IPS-18a (cell line): ENCODE results near the gene DNAJB2.

Experiments
- H3K27ac ChIP-seq: one replicate; pipeline ENCODE4 v1.5.1; 2013; ENCODE audit warnings: low read length
- H3K27me3 ChIP-seq: one replicate; pipeline ENCODE4 v1.6.1; 2013; ENCODE audit warnings: mild to moderate bottlenecking, low read length; ENCODE audit not compliant: control insufficient read depth, insufficient read depth
- H3K36me3 ChIP-seq: one replicate; pipeline ENCODE4 v1.6.1; 2013; ENCODE audit warnings: low read depth, low read length; ENCODE audit not compliant: control insufficient read depth
- H3K4me1 ChIP-seq: one replicate; pipeline ENCODE4 v1.6.1; 2013; ENCODE audit warnings: low read depth, low read length; ENCODE audit not compliant: control insufficient read depth
- H3K4me3 ChIP-seq: one replicate; pipeline ENCODE4 v1.5.1; 2013; ENCODE audit warnings: low read length
- H3K9ac ChIP-seq: one replicate; pipeline ENCODE4 v1.6.1; 2013; ENCODE audit warnings: mild to moderate bottlenecking, low read length, moderate library complexity
- H3K9me3 ChIP-seq: one replicate; pipeline ENCODE4 v1.6.1; 2013; ENCODE audit warnings: low read depth, low read length; ENCODE audit not compliant: control insufficient read depth

The DNAJB2 gene

GRCh38 chr2:219296631-219297391, 17.6 kb downstream of the DNAJB2 start:
- no peak overlapping the region for H3K9ac ChIP-seq
- H3K27me3 ChIP-seq, result peaks cover 46% of the 10 kb centered on the region
- peaks cover 7% of the 10 kb centered on the region for H3K4me1 ChIP-seq
- no peak overlapping the region for H3K4me3 ChIP-seq
- H3K9me3 ChIP-seq, result no peaks in the 10 kb centered on the region
- no peak overlapping the region for H3K27ac ChIP-seq
- no peaks in the 10 kb centered on the region for H3K36me3 ChIP-seq

GRCh38 chr2:219297766-219298456, 18.7 kb downstream of the DNAJB2 start:
- H3K27me3 ChIP-seq, result peaks cover 46% of the 10 kb centered on the region
- peaks cover 7% of the 10 kb centered on the region for H3K4me1 ChIP-seq
- no peaks in the 10 kb centered on the region for H3K36me3 ChIP-seq
- no peak overlapping the region for H3K27ac ChIP-seq
- H3K9ac ChIP-seq, result no peak overlapping the region
- no peak overlapping the region for H3K4me3 ChIP-seq
- no peaks in the 10 kb centered on the region for H3K9me3 ChIP-seq

GRCh38 chr2:219298759-219299371, 19.7 kb downstream of the DNAJB2 start:
- Histone ChIP-seq H3K36me3 (no peaks in the 10 kb centered on the region), H3K4me3 (peak overlapping the region; percentile 23), H3K9me3 (no peaks in the 10 kb centered on the region), H3K4me1 (peaks cover 7% of the 10 kb centered on the region), H3K27me3 (peaks cover 43% of the 10 kb centered on the region), H3K9ac (no peak overlapping the region), H3K27ac (no peak overlapping the region)

DNA sequence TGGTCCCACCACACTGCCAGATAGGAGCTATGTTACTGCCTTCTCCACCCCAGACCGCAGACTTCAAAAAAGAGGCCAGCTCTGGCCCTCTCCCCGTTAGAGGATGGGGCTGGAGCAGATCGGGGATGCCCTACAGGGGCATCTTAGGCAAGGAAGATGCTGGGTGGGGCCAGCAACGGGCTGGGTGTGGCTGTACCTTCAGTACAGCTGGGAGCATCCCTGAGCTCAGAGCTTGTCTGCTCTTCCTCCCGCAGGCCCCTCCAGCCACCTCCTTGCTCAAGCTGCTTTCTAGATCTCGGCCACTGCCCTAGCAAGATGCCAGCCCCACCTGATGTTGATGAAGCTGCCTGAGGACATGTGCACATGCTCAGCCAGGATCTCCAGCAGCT, 20.2 kb downstream of the DNAJB2 start:
- H3K27me3 ChIP-seq, result peaks cover 41% of the 10 kb centered on the region

GRCh38 chr2:219300022-219300421, 20.9 kb downstream of the DNAJB2 start:
- no peaks in the 10 kb centered on the region for H3K9me3 ChIP-seq
- H3K36me3 ChIP-seq, result no peaks in the 10 kb centered on the region
- H3K27ac ChIP-seq, result no peak overlapping the region
- peaks cover 41% of the 10 kb centered on the region for H3K27me3 ChIP-seq
- no peak overlapping the region for H3K4me3 ChIP-seq
- peaks cover 4% of the 10 kb centered on the region for H3K4me1 ChIP-seq
- no peak overlapping the region for H3K9ac ChIP-seq

More for the DNA sequence above, 20.2 kb downstream of the DNAJB2 start:
- H3K27ac ChIP-seq, result no peak overlapping the region
- H3K9ac ChIP-seq, result no peak overlapping the region
- no peaks in the 10 kb centered on the region for H3K36me3 ChIP-seq
- peaks cover 4% of the 10 kb centered on the region for H3K4me1 ChIP-seq
- H3K9me3 ChIP-seq, result no peaks in the 10 kb centered on the region
- H3K4me3 ChIP-seq, result no peak overlapping the region

DNA sequence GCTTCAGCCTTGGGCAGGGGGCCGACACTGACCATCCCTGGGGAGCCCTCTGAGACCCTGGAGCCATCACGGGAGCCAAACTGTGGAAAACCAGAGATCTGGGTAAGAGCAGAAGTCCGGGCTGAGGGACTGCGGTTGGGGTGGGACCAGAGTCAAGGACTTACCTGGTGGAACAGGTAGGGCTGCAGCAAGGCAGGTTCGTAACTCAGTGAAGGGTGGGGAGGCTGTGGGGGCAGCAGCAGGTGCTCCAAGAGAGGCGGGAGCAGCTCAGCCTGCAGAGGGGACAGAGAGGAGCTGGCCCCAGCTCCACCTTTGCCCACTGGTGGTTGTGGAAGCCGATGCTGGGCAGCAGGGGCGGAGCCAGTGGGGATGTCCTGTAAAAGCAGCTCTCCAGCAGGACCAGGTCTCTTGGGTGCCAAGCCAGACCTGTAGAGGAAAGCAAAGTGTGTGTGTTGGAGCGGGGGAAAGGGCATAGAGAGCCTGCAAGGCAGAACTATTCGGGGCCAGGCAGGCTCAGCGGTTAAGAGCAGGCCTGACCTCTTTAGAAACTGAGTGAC, 23.3 kb downstream of the DNAJB2 start:
- peaks cover 4% of the 10 kb centered on the region for H3K4me1 ChIP-seq
- H3K9ac ChIP-seq, result no peak overlapping the region
- H3K9me3 ChIP-seq, result no peaks in the 10 kb centered on the region
- H3K27me3 ChIP-seq, result peaks cover 44% of the 10 kb centered on the region
- no peak overlapping the region for H3K4me3 ChIP-seq
- no peak overlapping the region for H3K27ac ChIP-seq
- no peaks in the 10 kb centered on the region for H3K36me3 ChIP-seq

- Histone ChIP-seq H3K36me3 (no peaks in the 10 kb centered on the region), H3K9me3 (no peaks in the 10 kb centered on the region), H3K4me3 (no peak overlapping the region), H3K4me1 (no peaks in the 10 kb centered on the region), H3K27ac (no peak overlapping the region), H3K9ac (no peak overlapping the region), H3K27me3 (peaks cover 55% of the 10 kb centered on the region)
These were observed 25.1 kb downstream of the DNAJB2 start for GRCh38 chr2:219304223-219304622.

DNA sequence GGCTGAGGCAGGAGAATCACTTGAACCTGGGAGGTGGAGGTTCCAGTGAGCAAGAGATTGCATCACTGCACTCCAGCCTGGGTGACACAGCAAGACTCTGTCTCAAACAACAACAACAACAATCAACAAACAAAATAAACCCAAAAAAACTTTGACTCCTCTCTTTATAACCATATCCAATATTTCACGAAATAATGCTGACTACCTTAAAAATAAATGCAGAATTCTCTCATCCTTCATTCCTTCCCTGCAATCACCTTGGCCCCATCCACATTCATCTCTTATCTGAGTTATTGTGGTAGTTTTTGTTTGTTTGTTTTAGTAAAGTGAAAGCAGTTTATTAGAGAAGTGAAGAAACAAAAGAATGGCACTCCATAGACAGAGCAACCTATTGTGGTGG, 26.9 kb downstream of the DNAJB2 start:
- no peaks in the 10 kb centered on the region for H3K36me3 ChIP-seq
- no peak overlapping the region for H3K9ac ChIP-seq
- H3K27ac ChIP-seq, result no peak overlapping the region
- H3K4me1 ChIP-seq, result no peaks in the 10 kb centered on the region
- H3K9me3 ChIP-seq, result no peaks in the 10 kb centered on the region
- no peak overlapping the region for H3K4me3 ChIP-seq
- H3K27me3 ChIP-seq, result peaks cover 52% of the 10 kb centered on the region

DNA sequence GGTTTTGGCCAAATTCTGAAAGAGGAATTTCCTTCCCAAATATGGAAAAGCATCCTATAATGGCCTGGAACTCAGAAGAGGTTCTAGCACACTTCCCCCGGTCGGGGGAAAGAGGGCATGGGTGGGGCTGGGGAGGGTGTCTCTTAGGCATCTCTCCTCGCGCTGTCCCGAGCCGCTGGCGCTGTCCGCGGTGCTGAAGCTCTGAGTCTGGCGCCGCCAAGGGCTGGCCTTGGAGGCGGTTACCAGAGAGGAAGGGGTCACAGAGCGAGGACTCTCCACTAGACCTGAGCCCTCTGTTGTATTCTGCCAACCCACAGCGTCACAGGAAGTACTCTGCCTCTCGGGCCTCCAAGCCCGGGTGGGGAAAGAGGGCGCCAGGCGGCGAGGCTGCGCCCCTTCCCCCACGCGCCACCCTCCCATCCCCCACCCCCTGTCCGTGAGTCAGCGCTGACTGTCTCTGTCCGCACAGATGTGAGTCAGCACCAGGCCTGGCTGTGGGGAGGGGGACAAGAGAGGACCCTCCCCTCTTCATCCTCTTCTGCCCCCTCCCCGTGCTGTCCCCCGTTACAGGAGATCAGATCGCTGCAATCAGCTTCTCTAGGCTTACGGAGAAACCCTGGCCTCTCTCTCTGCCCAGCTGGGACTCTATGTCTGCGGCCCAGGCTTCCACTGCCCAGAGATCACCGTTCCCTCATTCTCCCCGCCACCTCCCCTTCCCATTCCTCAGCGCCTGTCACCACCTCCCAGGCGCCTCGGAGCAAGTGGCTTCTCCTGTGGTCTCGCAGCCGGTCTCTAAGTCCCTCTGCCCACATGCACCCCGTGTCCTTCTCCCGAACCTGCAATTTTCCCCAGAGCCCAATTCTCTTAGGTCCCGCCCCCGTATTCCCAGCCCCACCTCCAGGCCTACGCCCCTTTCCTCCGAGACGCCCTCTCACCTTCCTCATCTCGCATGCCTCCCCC, 29.3 kb downstream of the DNAJB2 start:
- Histone ChIP-seq H3K9ac (no peak overlapping the region), H3K9me3 (no peaks in the 10 kb centered on the region), H3K27me3 (peaks cover 52% of the 10 kb centered on the region), H3K4me1 (no peaks in the 10 kb centered on the region), H3K4me3 (peak overlapping the region; percentile 63), H3K27ac (no peak overlapping the region), H3K36me3 (no peaks in the 10 kb centered on the region)

DNA sequence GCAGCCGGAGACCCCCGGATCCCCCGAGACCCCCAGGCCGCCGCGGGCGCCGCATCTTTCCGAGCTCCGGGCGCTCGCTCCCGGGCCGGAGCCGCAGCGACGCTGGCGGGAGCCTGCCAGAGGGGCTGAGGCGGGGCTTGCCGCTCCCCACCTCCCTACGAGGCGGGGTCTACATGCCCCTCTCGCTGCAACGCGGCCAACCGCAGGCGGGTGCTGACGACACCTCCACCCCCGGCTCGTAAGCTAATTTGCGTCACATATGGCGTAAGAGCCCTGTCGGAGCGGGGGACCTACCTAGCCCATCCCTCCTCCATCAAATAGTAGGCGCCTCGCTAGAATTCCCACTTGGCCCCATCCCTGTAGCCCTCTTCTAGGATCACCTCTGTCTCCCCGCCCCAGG, 30.1 kb downstream of the DNAJB2 start, which contains the start of gene PTPRN:
Gene PTPRN, minus strand, starts transcription at position 124 of the 400 bp plus-strand sequence. Its CDS starts 69 bp downstream, at position 55.
- Histone ChIP-seq H3K36me3 (no peaks in the 10 kb centered on the region), H3K9ac (no peak within 1 kb of the TSS), H3K27ac (no peak within 1 kb of the TSS), H3K4me1 (no peaks in the 10 kb centered on the region), H3K9me3 (no peaks in the 10 kb centered on the region), H3K27me3 (peaks cover 47% of the 10 kb centered on the region), H3K4me3 (peak within 1 kb of the TSS; percentile 63)
